Frontal cortex (tissue), 4 donors: ENCODE results near the gene ASPSCR1. TPM values are rescaled to one million over a fixed set of nuclear protein-coding genes. Genes with fewer than 3 reads are reported as not detected.

ENCODE experiments used
- DNase-seq, 2 donors: peaks; one replicate each; pipeline ENCODE4 v3.0.0; 2012; ENCODE audit warnings: low spot score in 2 of 2
- FAIRE-seq: peaks from 2 replicates; lab custom pipeline; 2012; peaks lifted over from hg19 to GRCh38; lab: Jason Lieb, UNC
- total RNA-seq: library from RNA; depleted of rRNA; stranded (reverse); fragments of >200 nt; gene quantifications from one replicate; pipeline ENCODE4 v1.2.3, GENCODE V29; 2014
- donor health status: control.
- donor health status: control.
- donor health status: control.

Gene ASPSCR1
- total RNA-seq, 1 donor from 2014 or later: 13.5 TPM

GRCh38 chr17:82060614-82061013 lies 83.2 kb downstream of the ASPSCR1 start:
- DNase-seq (no peak), FAIRE-seq (no peak)

DNA sequence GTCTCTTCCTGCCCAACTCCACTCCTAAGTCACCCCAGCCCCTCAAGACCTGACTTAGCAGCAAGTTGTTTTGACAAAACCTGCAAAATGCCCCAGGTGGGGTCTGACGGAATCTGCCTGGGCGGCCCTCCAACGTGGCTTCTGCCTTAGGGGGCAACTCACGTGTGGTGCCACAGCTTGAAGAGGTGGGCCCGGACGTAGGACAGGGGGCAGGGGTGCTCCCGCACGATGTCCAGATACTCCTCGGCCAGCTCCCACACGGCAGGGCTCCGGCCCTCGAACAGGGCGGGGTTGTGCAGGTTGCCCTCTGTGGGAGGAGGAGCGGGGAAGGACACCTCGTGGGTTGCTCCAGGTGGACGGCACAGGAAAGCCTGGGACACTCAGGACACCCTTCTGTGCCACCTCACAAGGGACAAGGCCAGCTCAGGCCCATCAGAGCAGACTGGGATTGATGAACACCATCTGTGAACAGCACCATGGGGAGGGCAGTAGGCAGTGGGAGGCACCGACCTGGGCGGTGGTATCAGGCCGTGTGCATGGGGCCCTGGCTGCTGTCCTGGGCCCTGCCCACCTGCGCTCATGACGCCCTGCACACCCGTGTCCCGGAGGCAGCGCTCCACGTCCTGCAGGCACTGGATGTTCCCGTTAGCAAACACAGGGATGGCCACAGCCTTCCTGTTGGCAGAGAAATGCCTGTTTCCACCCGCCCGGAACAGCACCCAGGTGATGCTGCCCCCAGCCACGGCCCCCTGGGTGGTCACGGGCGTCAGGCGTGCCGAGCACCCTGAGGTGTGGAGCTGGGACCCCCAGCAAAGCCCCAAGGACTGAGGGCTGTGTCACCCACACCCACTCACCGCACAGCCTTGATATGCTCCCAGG lies 83.9 kb downstream of the ASPSCR1 start:
- no peak for DNase-seq
- no peak for FAIRE-seq

DNA sequence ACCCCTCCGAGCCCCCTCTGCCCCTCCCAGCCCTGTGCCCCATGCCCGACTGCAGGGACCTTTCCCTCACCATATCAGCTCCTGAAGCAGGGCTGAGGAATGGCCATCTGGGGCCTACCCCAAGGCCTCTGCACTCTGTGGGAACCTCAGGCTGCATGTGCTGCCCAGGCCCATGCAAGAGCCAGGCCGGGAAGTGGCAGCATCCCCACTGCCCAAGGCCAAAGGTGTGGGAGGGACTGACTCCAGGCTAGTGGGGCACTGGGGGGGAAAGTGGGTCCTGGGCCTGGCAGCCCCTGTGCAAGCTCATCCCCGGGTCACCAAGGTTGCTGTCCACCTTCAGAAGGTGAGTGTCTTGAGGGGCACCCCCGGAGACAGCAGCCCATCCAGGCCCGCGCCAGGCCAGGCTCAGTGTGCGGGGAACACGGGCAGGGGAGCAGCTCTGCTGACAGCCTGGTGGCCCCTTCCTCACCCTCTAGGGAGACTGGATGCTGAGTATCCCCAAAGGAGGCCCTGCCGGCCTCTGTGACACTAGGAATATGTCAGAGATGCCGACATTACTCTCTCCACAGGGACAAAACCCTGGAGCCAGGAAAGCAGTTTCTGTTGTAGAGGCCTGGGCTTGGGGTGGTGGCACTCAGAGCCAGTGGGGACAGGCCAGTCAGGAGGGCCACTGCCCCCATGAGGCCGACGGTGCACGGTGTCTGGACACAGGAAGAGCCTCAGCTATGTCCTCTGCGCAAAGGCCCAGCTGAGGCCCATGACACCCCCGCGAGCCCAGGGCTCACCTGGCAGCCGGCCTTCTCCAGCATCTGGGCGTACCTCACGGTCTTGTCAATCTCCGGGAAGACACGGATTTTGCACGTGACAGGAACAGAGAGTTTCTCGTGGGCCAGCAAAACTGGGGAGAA lies 84.9 kb downstream of the ASPSCR1 start:
- no peak for DNase-seq

GRCh38 chr17:82062984-82063368 lies 85.5 kb downstream of the ASPSCR1 start:
- FAIRE-seq (no peak), DNase-seq (no peak)

More for the DNA sequence above, 84.9 kb downstream of the ASPSCR1 start:
- FAIRE-seq: no peak

- FAIRE-seq (no peak), DNase-seq (no peak)
These were observed 86.3 kb downstream of the ASPSCR1 start for GRCh38 chr17:82063424-82064415.

DNA sequence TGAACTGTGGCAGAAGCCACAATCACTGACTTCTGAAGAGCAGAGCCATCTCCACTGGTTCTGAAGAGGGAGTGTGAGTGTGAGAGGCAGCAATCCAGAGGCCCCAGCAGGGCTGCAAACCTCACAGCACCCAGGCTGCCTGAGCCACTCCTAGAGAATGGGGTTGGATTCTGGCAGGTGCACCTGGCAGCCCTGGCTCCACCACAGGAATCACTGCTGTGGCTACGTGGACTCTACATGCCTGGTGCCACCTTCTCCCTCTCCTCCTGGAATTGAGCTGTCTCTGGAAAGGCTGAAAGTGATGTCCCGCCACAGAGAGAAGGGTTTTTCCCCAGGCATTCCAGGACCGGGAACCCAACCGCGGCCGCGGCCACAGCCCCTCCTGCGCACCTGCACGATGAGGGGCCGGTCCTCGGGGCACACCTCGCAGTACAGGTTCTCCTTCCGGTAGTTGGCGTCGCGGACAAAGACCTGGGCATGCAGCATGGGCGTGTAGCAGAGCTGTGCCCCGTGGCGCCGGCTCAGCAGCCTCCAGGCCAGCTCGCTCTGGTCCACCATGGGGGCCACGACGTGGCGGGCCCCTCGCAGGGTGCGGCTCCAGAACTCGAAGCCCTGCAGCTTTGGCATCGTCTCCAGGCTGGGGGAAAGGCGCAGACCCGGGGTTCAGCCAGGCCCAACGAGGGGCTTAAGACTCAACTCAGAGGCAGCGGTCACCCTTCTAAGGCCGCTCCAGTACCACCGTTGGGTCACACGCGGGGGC lies 87.2 kb downstream of the ASPSCR1 start:
- no peak for DNase-seq
- no peak for FAIRE-seq

DNA sequence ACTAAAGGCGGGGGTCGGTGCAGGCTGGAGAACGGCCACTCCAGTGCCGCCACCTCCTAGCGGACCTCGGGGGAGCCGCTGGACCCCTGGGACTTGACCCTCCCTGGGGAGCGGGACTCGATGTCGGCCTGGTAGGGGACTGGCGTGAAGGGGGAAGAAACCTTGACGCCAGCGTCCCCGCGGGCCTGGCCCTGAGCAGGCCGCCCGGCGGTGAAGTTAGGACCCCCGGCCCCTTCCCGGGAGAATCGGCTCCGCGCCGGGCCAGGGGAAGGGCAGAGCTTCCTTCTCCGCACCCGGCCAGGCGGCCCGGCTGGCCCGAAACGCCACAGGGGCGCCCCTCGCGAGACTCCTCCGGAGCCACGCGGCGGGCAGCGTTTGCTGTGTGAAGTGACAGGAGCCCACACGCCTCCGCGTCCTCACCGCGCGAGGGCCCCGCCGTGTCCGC lies 87.8 kb downstream of the ASPSCR1 start:
- DNase-seq: peak in 1 of 2 donors; percentile 53
- FAIRE-seq: no peak

DNA sequence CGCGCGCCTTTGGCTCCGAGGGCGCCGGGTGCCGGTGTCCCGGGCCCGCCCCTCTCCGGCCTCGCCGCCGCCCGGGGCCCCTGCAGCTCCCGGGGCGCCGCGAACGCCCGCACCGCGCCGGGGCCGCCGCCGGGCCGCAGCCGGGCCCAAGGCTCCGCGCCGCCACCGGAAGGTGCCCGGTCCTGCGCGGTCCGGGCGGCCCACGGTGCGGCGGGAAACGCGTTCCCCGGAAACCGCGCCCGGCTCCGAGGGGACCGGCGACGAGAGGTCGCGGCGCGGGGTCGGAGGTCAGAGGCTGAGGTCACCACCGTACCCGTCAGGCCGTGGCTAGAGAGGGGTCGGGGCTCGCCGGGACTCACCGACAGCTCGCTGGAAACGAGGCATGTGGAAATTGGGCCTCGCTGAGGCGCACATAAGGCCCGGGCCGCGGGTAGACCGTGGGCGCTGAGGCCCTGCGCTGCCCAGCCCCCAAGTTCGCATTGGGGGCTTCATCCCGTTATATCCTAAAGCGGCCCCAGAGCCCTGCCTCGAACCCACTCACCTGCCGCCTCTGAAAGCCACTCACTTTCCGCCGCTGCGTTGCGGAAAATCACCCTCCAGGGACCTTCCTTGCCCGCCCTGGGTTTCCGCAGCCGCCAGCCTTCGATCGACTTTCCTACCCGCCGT lies 88.3 kb downstream of the ASPSCR1 start, which contains the start of gene DUS1L:
Gene DUS1L (minus strand): TSS at position 167 of the 666 bp plus-strand sequence. CDS start 745 bp downstream, outside the sequence.
- FAIRE-seq (no peak), DNase-seq (peak; percentile 95)

Other genes starting within 250 kb of the ASPSCR1 start
- not detected for gene GCGR, start 173.5 kb upstream of the ASPSCR1 start, total RNA-seq
- gene MCRIP1, start 144.3 kb upstream of the ASPSCR1 start, total RNA-seq: 86.4 TPM
- gene PPP1R27, start 142.6 kb upstream of the ASPSCR1 start, total RNA-seq: not detected
- gene P4HB, start 117.1 kb upstream of the ASPSCR1 start, total RNA-seq: 66.0 TPM
- gene ARHGDIA, start 106.3 kb upstream of the ASPSCR1 start, total RNA-seq: 22.4 TPM
- gene ALYREF, start 86.0 kb upstream of the ASPSCR1 start, total RNA-seq: 92.1 TPM
- gene ANAPC11, start 85.9 kb upstream of the ASPSCR1 start, total RNA-seq: 60.3 TPM
- 1.2 TPM for gene NPB, start 75.4 kb upstream of the ASPSCR1 start, total RNA-seq
- 28.9 TPM for gene PCYT2, start 66.2 kb upstream of the ASPSCR1 start, total RNA-seq
- 8.6 TPM for gene SIRT7, start 59.5 kb upstream of the ASPSCR1 start, total RNA-seq
- gene MAFG, start 49.9 kb upstream of the ASPSCR1 start, total RNA-seq: 13.9 TPM
- gene PYCR1, start 40.3 kb upstream of the ASPSCR1 start, total RNA-seq: 15.9 TPM
- 0.41 TPM for gene MYADML2, start 30.4 kb upstream of the ASPSCR1 start, total RNA-seq
- under 0.01 TPM for gene NOTUM, start 16.4 kb upstream of the ASPSCR1 start, total RNA-seq
- 31.0 TPM for gene CENPX, start 45.2 kb downstream of the ASPSCR1 start, total RNA-seq
- 14.3 TPM for gene LRRC45, start 45.7 kb downstream of the ASPSCR1 start, total RNA-seq
- 110 TPM for gene RAC3, start 54.0 kb downstream of the ASPSCR1 start, total RNA-seq
- gene DCXR, start 60.1 kb downstream of the ASPSCR1 start, total RNA-seq: 25.7 TPM
- gene RFNG, start 74.2 kb downstream of the ASPSCR1 start, total RNA-seq: 21.2 TPM
- gene GPS1, start 74.3 kb downstream of the ASPSCR1 start, total RNA-seq: 73.8 TPM
- 18.8 TPM for gene DUS1L, start 88.2 kb downstream of the ASPSCR1 start, total RNA-seq
- 92.1 TPM for gene FASN, start 120.6 kb downstream of the ASPSCR1 start, total RNA-seq
- 17.1 TPM for gene CCDC57, start 235.2 kb downstream of the ASPSCR1 start, total RNA-seq